Chondrocyte (in vitro differentiated cells): ENCODE results near the gene BRF1. TPM values are rescaled to one million over a fixed set of nuclear protein-coding genes. Genes with fewer than 3 reads are reported as not detected.
A peak's percentile ranks its signal among the peaks of the same experiment; 100 is the strongest.

Experiments used
- DNase-seq: peaks from one replicate; pipeline ENCODE4 v3.0.0; 2021; ENCODE audit warnings: mixed read lengths, low spot score
- H3K27ac Mint-ChIP-seq: one replicate; pipeline ENCODE4 v1.8.0; 2021; ENCODE audit warnings: mild to moderate bottlenecking, moderate library complexity, mixed read lengths; ENCODE audit not compliant: unreplicated experiment
- H3K27me3 Mint-ChIP-seq: 2 replicates; pipeline ENCODE4 v1.8.0; 2021; ENCODE audit warnings: low read depth, mixed read lengths
- H3K36me3 Mint-ChIP-seq: 2 replicates; pipeline ENCODE4 v1.8.0; 2021; ENCODE audit warnings: low read depth, mixed read lengths
- H3K4me1 Mint-ChIP-seq: 2 replicates; pipeline ENCODE4 v1.8.0; 2021; ENCODE audit warnings: low read depth, mild to moderate bottlenecking, mixed read lengths
- H3K4me3 Mint-ChIP-seq: one replicate; pipeline ENCODE4 v1.8.0; 2021; ENCODE audit warnings: mild to moderate bottlenecking, moderate library complexity, mixed read lengths; ENCODE audit not compliant: unreplicated experiment
- H3K9me3 Mint-ChIP-seq: 2 replicates; pipeline ENCODE4 v1.8.0; 2021; ENCODE audit warnings: low read depth, mixed read lengths
- CTCF ChIP-seq: fragments of 200-600 bp; sonication (generic); IDR thresholded peaks from 2 replicates; pipeline ENCODE4 v1.5.0; 2021; ENCODE audit warnings: antibody characterized with exemption, mild to moderate bottlenecking, moderate library complexity
- total RNA-seq: library from RNA; stranded (reverse); gene quantifications from 3 replicates; pipeline ENCODE4 v1.2.1, GENCODE V29; 2021

The BRF1 gene
- total RNA-seq, 1 donor from 2014 or later: 26.1 TPM

DNA sequence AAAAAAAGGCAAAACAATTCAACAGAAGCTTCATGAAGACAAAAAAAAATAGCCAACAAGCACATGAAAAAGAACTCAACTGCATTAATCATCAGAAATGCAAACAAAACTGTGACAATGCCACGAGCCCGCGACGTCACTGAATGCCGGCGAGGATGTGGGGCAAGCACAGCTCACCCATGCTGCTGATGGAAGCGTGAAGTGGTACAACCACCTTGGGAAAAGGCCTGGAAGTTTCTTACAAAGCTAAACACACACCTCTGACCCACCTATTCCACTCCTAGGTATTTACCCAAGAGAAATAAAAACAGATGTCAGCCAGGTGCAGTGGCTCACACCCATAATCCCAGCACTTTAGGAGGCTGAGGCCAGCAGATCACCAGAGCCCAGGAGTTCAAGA is 42.0 kb downstream of the BRF1 start:
- Mint-ChIP-seq H3K36me3 (no peaks in the 10 kb centered on the region), H3K27me3 (no peaks in the 10 kb centered on the region), H3K4me1 (peaks cover 9% of the 10 kb centered on the region), H3K4me3 (no peak overlapping the region), H3K9me3 (no peaks in the 10 kb centered on the region), H3K27ac (no peak overlapping the region)
- DNase-seq: no peak
- TF ChIP-seq CTCF: no peak

DNA sequence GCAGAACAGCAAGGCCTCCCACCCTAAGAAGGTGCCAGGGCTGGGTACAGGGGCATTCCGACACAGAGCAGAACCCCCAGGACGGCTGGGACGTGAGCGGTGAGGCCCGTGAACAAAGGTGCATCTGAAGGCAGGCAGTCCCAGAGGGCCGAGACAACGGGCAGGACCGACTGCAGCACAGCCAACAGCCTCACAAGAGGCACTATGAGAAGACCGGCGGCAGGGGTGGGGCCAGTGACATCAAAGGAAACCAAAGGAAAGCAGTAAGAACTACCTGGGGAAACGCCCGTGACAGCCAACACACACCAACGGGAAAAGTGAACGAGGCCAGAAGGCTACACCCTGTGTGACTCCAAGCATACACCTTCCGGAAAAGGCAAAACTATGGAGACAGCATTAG is 43.3 kb downstream of the BRF1 start:
- Mint-ChIP-seq H3K9me3 (no peaks in the 10 kb centered on the region), H3K27ac (no peak overlapping the region), H3K36me3 (peaks cover 2% of the 10 kb centered on the region), H3K27me3 (no peaks in the 10 kb centered on the region), H3K4me3 (no peak overlapping the region), H3K4me1 (peaks cover 9% of the 10 kb centered on the region)
- peak; percentile 91 for DNase-seq
- no peak for TF ChIP-seq CTCF

- no peak overlapping the region for H3K4me3 Mint-ChIP-seq
- peaks cover 2% of the 10 kb centered on the region for H3K36me3 Mint-ChIP-seq
- no peaks in the 10 kb centered on the region for H3K27me3 Mint-ChIP-seq
- no peak for DNase-seq
- peaks cover 9% of the 10 kb centered on the region for H3K4me1 Mint-ChIP-seq
- no peak for TF ChIP-seq CTCF
- no peaks in the 10 kb centered on the region for H3K9me3 Mint-ChIP-seq
- H3K27ac Mint-ChIP-seq: no peak overlapping the region
These were observed 44.4 kb downstream of the BRF1 start for GRCh38 chr14:105256292-105256960.

DNA sequence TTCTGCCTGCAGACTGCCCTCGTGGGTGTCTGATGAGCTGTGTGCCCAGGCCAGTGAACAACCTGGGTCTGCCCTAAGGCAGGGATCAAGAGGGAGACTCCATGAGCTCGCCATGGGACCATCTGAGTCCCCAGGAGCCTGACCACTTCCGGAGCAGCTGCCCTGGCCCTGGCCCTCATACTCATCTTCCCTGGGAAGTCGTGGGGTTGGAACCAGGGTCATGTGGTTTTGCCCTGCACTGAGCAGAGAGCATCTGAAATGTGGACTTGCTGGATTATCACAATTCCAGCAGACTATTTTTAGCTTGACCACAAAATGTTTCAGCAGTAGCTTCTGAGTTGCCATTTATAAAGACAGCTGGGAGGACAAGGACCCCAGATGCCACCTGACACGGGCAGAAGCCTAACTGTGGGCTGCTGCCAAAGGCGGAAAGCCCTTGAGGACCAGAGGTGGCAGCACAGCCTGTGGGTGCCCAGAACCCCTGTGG is 45.7 kb downstream of the BRF1 start:
- peaks cover 12% of the 10 kb centered on the region for H3K4me1 Mint-ChIP-seq

GRCh38 chr14:105253329-105253682 is 47.5 kb downstream of the BRF1 start:
- Mint-ChIP-seq H3K9me3 (no peaks in the 10 kb centered on the region), H3K36me3 (peaks cover 7% of the 10 kb centered on the region), H3K4me1 (peaks cover 21% of the 10 kb centered on the region), H3K4me3 (no peak overlapping the region), H3K27ac (no peak overlapping the region), H3K27me3 (no peaks in the 10 kb centered on the region)
- DNase-seq: peak; percentile 92
- no peak for TF ChIP-seq CTCF

More for the DNA sequence above, 45.7 kb downstream of the BRF1 start:
- Mint-ChIP-seq H3K27me3 (no peaks in the 10 kb centered on the region), H3K9me3 (no peaks in the 10 kb centered on the region), H3K27ac (no peak overlapping the region), H3K36me3 (peaks cover 5% of the 10 kb centered on the region), H3K4me3 (no peak overlapping the region)
- no peak for DNase-seq
- no peak for TF ChIP-seq CTCF
